ENCODE results near the gene FRMPD4.

Gene FRMPD4

DNA sequence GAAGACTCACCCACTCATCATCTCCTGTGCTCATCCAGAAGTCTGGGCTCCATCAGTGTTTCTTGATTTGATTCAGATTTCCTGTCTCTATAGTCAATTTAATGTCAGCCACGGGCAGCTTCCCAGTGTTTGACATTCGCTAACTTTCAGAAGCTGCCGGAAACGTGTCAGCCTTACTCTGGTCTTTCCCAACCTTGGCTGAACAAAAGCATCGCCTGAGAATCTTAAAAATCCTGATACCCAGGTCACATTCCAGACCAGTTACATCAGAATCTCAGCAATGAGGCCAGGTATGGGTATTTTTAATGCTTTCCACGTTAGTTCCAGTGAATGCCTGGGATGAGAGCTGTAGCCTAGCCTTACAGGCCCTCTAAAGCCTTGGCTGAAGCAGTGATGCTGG, 233.8 kb downstream of the FRMPD4 start:
- no peak for FAIRE-seq

DNA sequence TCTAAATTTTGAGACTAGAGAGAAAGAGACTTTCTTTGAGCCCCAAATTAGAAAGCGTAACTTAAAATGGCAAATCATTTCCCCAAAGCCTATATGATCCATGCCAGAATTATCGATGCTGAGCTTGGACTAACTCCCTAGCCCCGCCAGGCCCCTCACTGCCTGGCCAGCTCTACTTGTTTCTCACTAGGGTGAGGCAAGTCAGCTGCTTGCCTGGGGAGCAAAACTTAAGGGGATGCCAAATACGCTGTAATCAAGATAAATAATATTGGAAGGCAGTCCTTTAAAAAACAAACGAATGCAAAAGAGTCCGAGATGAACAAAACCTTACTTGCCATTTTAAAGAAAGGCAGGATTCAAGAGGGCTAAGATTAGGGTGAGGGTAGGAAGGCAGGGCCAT, 236.0 kb downstream of the FRMPD4 start:
- FAIRE-seq: no peak

DNA sequence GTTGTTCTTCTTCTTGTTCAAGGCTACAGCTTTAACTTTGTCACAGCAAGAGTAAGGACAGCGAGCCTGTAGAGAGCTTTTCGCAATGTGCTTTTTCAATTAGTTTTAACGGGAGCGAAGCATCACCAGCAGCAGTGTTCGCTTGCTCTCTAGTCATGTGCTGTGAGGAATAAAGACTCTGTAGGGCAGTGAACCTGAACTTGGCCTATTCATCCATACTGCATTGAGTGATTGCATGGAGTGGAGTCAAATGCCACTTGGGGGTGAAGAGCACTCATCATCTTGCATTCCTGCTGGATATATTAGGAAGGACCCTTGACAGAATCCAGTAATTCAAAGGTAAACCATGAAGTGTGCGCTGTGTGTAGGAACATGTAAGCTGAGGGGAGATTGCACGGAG, 240.0 kb downstream of the FRMPD4 start:
- FAIRE-seq: no peak

DNA sequence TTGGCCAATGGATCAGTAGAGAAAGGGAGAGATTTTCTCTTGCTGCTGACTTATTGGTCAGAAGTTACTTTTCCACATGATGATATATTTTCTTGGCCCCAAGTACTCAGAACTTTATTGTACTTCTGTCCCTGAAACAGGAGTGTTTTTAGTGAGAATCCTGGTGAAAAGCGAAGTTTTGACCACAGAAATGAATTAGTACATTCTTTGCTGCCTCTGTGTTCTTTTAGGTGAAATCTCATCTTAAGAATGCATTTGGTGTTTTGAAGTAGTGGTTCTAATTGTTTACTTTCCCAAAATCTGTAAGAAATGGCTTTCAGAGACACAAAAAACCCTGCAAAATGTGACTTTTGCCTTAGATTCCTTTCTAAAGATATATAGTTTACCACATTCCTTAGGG, 240.4 kb downstream of the FRMPD4 start:
- no peak for FAIRE-seq

DNA sequence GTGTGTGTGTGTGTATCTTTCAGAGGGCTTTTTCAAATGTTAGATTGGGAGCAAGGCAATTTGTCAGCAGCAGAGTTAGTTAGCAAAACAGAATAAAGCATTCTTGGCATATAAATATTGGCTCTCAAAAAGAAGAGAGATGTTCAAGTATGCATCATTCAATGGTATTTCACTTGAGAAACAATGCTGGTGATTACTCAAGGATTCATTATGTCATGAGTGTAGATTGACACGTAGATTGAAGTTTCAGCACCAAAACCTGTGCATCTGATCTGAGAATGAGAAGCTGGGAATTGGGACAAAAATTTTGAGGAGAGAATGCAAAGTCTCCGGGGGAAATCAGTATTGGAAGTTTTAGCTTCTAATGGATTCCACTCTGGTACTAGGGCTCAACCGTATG, 241.4 kb downstream of the FRMPD4 start:
- FAIRE-seq: no peak

DNA sequence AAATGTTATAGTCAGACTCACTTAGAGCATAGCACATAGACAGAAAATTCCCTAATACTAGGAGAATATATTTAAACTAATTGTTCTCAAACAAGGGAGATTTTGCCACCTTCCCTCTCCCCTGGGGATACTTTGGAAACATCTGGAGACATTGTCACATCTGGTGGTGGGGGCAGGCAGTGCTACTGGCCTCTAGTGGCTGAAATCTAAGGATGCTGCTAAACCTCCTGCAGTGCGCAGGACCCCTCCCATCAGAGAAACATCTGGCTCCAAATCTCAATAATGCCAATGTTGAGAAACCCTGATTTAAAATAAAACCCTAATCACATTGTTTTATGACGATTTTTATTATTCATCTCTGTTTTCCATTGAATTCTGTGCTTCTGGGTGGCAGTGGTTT, 244.9 kb downstream of the FRMPD4 start:
- FAIRE-seq: no peak

DNA sequence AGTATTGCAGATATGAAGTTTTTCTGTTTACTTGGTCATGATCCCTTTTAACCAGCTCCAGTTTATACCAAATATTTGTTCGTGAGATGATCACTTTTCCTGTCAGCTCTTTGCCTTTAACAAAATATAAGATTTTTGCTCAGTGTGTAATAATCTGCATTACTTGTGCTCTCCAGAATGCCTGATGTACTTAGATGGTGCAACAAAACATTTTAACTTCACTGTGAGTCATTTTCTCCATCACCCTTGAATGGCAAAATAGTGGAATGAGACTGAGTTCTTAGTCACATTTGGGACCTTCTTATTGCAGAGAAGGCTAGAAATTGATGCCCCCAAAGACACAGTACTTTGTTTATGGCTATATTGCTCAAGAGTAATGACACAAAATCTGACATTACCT, 252.0 kb downstream of the FRMPD4 start:
- no peak for FAIRE-seq

DNA sequence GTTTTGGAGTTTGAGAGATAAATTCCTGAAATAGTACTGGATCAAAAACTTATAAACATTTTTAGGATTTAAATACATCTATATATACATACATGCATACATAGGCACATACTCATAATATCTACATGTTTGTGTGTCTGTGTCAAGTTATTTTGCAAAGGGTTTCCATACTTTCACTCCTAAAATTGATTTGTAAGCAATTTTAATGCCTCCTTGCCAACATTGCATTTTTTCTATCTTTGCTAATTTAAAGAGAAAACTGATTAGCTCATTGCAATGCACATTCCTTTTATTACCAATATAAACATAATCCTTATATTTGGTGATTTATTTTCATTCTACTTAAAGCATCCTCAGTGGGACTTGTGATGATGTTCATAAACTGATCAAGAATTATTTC, 258.3 kb downstream of the FRMPD4 start:
- FAIRE-seq: no peak

DNA sequence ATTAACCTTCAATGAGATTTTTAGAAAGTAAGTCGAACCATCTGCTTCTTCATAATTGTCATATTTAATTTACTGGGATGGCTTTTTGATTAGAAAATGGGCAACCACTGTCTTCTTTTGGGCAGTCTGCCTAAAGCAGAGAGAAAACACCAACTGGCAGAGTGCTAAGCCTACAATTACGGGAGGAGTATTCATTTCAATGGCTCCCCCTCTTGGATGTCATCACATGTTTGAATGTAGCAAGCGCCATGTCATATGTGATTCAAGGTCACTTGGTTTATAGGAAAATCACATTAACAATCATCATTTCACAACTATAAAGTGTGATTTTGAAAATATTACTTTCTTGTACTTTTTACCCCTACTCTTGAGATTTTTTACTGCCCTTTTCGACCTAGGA, 261.9 kb downstream of the FRMPD4 start:
- no peak for FAIRE-seq

DNA sequence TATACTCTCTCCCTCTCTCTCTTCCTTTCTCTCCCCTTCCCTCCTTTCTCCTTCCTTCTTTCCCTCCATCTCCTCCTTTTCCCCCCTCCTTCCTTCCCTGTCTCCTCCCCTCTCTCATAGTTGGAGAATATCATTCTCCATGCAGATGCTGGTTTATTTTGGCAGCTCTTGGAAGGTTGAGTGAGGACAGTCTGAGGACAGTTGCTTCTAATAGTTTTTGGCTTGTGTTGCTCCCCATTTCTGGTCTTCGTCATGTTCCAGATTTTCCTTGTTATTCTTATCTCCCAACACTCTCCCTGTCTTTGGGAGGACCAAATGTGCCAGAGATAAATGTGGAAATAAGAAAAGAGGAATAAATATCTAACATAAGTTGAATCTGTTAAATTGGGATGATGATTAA, 263.0 kb downstream of the FRMPD4 start:
- FAIRE-seq: no peak

DNA sequence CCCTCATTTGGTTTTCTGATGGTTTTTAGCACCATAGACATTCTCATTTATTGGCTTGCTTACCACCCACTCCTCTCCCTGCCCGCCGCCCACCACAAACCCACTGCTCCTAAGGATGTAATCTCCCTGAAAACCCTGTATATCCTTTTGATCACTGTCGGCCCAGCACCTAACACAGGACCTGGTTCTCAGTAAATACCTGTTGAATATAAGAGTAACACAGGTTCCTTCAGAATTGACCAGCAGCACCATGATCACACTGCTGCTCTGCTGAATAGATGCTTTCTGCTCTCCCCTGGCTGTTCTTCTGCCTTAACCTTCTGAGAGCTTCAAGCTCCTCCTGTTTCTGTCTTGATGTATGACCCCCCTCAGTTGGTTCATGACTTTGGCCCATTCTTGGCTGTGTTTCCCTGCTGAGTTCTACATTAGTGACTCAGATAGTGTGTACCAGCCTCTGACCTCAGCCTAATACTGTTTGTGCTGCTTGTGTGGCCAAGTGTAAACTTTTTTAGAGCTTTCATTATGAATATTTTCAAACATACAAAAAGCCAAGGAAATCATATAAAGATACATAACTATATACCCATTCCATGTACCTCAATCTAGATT, 265.3 kb downstream of the FRMPD4 start:
- no peak for FAIRE-seq

DNA sequence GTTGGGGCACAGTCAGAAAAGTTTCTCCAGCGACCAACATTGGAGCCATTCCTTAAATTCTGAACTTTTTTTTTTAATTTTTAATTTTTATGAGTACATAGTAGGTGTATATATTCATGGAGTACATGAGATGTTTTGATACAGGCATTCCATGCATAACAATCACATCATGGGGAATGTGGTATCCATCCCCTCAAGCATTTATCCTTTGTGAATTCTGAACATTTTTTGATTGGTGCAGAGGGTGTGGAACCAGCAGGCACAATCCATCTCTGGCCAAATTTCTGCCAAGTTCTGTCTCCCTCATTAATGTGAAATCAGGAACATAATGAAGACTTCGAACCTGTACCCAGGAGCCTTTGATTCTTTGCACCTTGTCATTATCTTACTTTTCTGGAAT, 267.0 kb downstream of the FRMPD4 start:
- no peak for FAIRE-seq

DNA sequence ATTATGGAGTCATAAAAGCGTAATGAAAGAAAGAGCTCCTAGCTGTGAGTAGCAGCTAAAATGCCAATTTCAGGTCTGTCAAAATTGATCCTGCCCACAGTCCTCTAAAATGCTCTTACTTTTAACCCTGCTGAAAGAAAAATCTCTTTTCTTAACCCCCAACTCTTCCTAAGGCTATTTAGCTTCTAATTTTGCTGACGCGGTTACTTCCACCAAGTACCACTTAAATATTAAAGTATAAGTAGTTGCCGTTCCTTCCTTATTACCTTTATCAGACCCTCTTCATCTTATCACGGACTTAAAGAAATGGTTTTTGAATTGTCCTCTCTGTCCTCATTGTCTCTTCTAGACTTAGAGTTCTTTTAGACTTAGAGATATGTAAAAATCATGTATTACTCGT, 272.2 kb downstream of the FRMPD4 start:
- FAIRE-seq: no peak

DNA sequence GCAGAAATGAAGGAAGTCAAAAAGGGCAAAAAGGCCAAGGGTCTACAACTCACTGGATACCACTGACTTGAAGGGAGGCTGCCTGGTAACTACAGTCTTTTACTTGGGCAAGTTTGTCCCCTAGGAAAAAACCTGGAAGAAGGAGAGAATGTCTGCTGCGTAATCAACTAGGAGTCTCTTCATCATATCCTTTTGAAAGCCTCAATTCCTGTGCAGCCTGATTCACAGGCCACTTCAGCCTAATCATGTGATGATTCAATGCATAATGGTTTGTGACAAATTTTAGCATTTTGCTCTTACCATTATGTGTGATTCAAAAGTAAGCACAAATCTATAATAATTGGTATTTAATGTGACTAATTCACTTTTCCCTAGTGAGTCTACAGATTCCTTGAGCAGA, 273.6 kb downstream of the FRMPD4 start:
- FAIRE-seq: no peak

DNA sequence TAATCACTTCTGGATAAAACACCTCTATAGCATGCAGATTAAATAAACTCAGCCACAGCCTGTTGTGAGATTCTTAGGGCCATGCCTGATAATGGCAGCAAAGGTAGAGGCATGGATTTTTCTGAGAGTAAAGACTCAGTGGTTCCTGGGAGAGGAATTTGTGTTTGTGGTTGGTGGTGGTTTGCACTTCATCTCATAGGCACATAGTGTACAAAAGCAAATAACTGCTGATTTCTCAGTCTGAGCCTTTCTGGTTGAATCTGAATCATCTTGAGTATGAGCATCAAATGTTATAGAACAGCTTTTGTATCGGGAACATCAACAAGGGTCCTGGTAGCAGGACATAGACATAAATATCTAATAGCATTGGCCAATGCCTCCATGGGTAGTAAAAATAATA, 274.3 kb downstream of the FRMPD4 start:
- FAIRE-seq: no peak

DNA sequence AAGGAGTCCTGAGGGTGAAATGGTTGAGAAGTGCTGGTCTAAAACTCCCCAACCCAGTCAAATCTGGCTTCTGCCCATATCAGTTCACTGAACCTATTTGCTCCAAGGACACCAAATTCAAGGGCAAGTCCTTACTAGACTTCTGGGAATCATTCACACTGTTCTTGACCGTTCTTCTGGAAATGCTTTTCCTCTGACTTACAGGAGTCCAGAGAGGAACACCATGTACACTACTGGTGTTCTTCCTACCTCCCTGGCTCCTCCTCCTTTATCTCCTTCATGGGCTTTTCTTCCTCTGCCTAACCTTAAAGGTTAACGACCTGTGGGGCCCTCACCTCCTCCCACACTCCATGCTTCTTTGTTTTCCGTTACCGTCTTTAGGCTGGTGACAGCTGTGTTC, 281.3 kb downstream of the FRMPD4 start:
- no peak for FAIRE-seq

DNA sequence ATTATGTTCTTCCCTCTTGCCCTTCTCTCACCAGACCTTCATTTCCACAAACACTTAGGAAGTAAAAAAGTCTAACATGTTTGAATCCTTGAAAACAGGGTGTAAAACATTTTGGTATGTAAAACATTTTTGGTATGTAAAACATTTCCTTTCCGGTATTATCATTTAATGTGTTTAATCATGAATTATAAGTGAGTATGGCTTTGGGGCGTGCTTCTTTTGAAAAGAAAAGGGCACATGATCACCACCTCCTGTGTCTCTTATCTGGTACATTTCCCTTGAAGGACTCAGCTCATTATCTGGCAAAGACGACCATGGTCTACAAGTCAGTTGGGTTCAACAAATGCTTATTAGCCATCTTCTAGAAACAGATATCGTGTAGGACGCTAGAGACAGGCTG, 283.6 kb downstream of the FRMPD4 start:
- no peak for FAIRE-seq

DNA sequence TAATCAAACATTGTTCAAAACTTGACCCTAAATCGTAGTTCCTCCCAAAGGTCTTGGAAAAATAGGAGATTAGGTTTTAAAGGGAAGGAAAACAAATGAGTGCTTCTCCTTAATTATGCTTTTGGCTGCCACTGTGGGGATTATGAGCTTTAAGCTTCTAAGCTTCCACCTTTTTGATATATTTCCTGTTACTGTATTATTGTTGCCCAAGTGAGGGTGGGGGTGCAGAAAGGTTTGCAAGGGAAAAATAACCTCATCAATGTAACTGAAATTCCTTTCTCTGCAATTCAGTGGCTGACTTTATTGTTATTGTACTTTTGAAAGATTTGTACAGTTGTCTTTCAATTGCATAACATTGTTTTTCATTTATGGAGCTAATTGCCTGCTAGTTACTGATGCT, 285.1 kb downstream of the FRMPD4 start:
- FAIRE-seq: no peak

DNA sequence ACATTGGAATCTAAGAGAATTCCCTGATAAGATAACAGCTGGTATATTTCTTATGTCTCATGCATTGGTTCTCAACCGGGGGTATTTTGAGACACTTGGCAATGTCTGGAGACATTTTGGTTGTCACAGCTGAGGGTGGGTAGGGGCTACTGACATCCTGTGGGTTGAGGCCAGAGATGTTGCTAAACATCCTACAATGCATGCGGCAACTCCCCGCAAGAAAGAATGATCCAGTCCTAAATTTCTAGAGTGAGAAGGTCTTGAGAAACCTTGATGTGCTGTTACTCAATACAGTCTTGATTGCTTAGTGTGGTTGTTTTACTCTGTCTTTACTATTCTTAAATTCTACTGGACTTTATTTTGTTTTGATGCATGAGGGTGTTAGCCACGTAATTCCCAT, 287.2 kb downstream of the FRMPD4 start:
- no peak for FAIRE-seq

DNA sequence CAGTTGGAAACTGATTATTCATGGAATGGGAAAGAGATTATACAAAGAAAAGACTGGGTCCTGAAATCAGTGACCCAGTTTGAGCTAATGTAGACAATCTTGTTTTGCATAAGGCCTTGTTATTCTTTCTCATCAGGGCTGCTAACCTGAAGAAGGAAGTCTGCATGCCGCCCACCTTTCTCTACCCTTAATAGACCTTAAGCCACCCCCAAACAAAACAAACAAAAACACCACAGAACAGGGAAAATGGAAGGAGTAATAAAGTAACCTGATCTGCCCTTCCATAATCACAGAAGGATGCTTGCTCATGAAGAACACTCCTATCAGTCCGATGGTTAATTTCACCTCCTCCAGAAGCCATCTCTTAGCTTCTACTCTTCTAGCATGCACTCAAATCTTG, 288.1 kb downstream of the FRMPD4 start:
- no peak for FAIRE-seq

DNA sequence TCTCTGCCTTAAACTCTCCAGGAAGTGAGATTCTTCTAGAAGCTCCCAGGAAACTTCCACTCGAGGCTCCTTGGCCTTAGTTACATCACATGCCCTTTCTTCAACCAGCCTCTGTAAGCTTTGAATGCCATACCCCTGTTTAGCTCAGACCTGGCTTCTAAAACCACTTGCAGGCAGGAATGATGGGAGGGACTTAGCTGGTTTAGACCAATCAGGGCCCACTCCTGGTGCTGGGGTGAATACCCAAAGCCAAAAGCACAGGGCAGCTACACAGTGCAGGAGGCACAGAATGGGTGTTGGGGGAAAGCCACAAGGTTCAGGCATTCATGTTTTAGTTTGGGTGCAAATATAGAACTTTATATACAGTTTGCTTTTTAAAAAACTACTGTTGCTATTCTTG, 296.2 kb downstream of the FRMPD4 start:
- no peak for FAIRE-seq

DNA sequence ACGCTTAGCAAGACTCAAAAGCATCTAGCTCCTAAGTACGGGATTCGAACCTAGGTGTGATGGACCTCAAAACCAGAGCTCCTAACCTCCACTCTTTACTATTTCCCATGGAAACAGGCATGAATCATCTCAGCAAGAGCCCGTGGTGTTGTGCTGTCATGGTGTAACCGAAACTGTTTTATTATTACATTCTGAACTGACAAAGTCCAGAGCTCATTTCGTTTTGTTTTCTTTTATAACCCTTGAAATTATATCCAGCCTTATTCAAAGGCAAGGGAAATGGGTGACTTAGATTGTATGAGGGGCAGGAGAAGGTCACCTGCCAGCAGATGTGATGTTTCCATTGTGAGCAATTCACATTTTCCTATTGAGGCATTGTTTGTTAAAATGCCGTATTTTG, 301.1 kb downstream of the FRMPD4 start:
- FAIRE-seq: no peak

DNA sequence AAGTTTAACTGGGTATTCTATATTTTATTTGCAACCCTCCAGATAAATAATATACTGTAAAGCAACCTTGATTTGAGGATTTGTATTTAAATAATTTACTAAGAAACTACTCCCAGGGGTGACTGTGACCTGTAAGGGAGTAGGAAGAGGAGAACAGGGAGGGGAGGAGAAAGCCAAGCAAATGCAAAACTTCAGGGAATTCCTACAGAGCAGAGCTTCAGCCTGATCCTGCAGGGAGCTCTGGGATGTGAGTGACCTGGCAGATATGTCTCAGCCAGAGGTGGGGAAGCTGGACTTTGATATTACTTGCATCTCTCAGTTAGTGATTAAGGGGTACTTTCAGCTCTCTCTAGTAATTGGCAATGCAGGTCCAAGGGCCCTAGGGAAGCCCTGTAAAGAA, 302.0 kb downstream of the FRMPD4 start:
- no peak for FAIRE-seq

DNA sequence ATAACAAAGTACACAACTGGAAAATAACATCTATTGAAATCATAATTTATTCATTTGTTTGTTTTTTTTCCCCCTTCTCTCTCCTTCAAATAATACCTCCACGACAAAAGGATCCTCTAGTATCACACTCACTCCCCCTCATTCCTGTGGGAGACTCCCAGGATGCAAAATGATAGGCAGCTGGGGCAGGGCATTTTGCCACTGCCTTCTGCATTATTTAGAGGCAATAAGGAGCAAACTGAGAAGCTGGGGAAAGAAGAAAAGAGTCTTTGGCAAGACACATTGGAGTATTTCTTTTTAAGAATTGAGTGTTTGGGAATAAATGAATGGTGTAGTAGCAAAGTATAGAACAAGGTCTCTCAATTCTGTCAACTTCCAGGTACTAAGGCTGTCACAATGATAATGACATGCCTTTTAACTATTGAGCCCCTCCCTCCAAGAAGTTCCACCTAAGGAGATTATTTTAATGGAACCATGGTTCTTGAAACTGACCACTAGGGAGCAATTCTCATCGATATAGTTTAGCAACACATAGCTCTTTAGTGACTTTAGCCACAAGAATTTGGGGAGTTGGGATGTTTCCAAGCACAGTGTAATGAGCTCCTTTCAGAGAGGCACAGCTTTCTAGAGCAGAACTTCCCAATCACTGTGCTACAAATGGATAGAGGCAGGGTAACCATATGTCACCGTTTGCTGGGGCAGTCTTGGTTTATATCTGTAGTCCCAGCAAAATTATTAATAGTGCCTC, 303.3 kb downstream of the FRMPD4 start:
- no peak for FAIRE-seq

DNA sequence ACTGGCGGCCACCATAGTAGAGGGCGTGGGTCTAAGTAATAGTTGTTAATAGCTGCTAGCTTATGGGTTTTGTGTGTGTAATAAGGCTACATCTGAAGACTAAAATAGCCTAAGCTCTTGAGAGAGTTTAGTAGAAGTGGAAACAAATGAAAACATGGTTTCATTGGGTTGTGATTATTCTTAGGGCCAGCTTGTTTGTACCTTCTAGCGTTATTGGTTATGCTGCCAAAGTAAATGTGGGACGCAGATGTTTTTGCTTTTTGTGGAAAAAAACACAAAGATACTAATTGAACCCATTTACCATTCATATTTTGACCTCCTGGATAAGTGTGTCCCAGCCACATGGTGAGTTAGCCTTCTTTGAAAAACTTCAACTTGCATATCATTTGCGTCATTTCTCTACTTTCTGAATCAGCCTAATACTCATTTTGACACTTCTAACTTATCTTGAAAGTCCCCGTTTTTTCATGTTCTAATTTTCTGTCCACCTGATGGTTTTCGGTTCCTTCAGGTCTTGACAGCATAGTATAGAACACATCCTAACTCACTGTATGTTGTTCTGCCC, 305.3 kb downstream of the FRMPD4 start:
- no peak for FAIRE-seq
